Putamen (tissue), 1 donor: Measurements from ENCODE around the gene B4GALT2.

Experiments used
- DNase-seq: peaks from one replicate; pipeline ENCODE4 v3.0.0-alpha.2; 2016; ENCODE audit warnings: low spot score

B4GALT2 gene

GRCh38 chr1:43947061-43947873 lies 31.7 kb upstream of the B4GALT2 start:
- no peak for DNase-seq

GRCh38 chr1:43947874-43948437 lies 31.1 kb upstream of the B4GALT2 start:
- no peak for DNase-seq

- DNase-seq: no peak
Measured at GRCh38 chr1:43949678-43950077, 29.3 kb upstream of the B4GALT2 start.

- no peak for DNase-seq
Measured at GRCh38 chr1:43951021-43951985, 27.7 kb upstream of the B4GALT2 start.

GRCh38 chr1:43952731-43953346 lies 26.2 kb upstream of the B4GALT2 start:
- DNase-seq: no peak

GRCh38 chr1:43953361-43953760 lies 25.6 kb upstream of the B4GALT2 start:
- no peak for DNase-seq

GRCh38 chr1:43954036-43954435 lies 25.0 kb upstream of the B4GALT2 start:
- DNase-seq: peak; percentile 94

GRCh38 chr1:43956234-43956633 lies 22.8 kb upstream of the B4GALT2 start:
- DNase-seq: no peak

GRCh38 chr1:43957407-43958040 lies 21.5 kb upstream of the B4GALT2 start:
- DNase-seq: no peak

- DNase-seq: no peak
Measured at GRCh38 chr1:43958351-43959255, 20.4 kb upstream of the B4GALT2 start.

- no peak for DNase-seq
Measured at GRCh38 chr1:43960798-43961197, 18.2 kb upstream of the B4GALT2 start.

GRCh38 chr1:43961692-43962091 lies 17.3 kb upstream of the B4GALT2 start:
- no peak for DNase-seq

- peak; percentile 76 for DNase-seq
Measured at GRCh38 chr1:43962324-43962723, 16.7 kb upstream of the B4GALT2 start.

GRCh38 chr1:43963006-43963405 lies 16.0 kb upstream of the B4GALT2 start:
- no peak for DNase-seq

GRCh38 chr1:43963890-43964289 lies 15.1 kb upstream of the B4GALT2 start:
- DNase-seq: no peak

- DNase-seq: no peak
Measured at GRCh38 chr1:43965316-43965715, 13.7 kb upstream of the B4GALT2 start.

GRCh38 chr1:43968348-43968948 lies 10.6 kb upstream of the B4GALT2 start:
- no peak for DNase-seq

GRCh38 chr1:43969416-43969745 lies 9.6 kb upstream of the B4GALT2 start:
- DNase-seq: no peak

GRCh38 chr1:43969746-43970466 lies 9.1 kb upstream of the B4GALT2 start, which contains the start of gene DPH2:
Gene DPH2, plus strand, starts transcription at chr1:43970010. Its CDS starts 166 bp downstream, at chr1:43970176.
- DNase-seq: peak; percentile 97
